ENCODE results near the gene FYB2.

GRCh38 chr1:56798053-56798471 is 21.1 kb downstream of the FYB2 start:
- no peak for TF ChIP-seq POLR2A (IDR thresholded peaks at IDR 0.05)
- TF ChIP-seq CTCF (IDR thresholded peaks at IDR 0.05) = no peak
